HCT116 (cell line): ENCODE measurements around the gene COL18A1.

Experiments
- CEBPB ChIP-seq: IDR thresholded peaks from 2 replicates; pipeline ENCODE4 v1.6.1; 2012; ENCODE audit warnings: low read depth
- EZH2 ChIP-seq: fragments of 200-600 bp; sonication (generic); IDR thresholded peaks from 2 replicates; pipeline ENCODE4 v1.6.1; 2017; ENCODE audit warnings: antibody characterized with exemption, mixed run types
- EZH2phosphoT487 ChIP-seq: fragments of 200-600 bp; IDR thresholded peaks from 2 replicates; pipeline ENCODE4 v1.6.1; 2018; ENCODE audit warnings: antibody characterized with exemption, borderline replicate concordance
- JUND ChIP-seq: IDR thresholded peaks from 2 replicates; pipeline ENCODE4 v1.6.1; 2012
- POLR2A ChIP-seq: IDR thresholded peaks from 2 replicates; pipeline ENCODE4 v1.7.0; 2011; ENCODE audit warnings: borderline replicate concordance; ENCODE audit not compliant: insufficient read depth, insufficient read length; ENCODE audit errors: extremely low read depth
- POLR2AphosphoS5 ChIP-seq: IDR thresholded peaks from 2 replicates; pipeline ENCODE4 v1.6.1; 2011; ENCODE audit warnings: mild to moderate bottlenecking, low read depth, low read length, moderate library complexity
- RAD21 ChIP-seq: IDR thresholded peaks from 2 replicates; pipeline ENCODE4 v1.6.1; 2012; ENCODE audit warnings: low read depth, mild to moderate bottlenecking
- SIN3A ChIP-seq: IDR thresholded peaks from 2 replicates; pipeline ENCODE4 v1.6.1; 2012; ENCODE audit warnings: low read depth
- TCF7L2 ChIP-seq: IDR thresholded peaks from 2 replicates; pipeline ENCODE4 v1.7.0; 2011; ENCODE audit warnings: borderline replicate concordance, inconsistent platforms; ENCODE audit not compliant: insufficient read depth, insufficient read length; ENCODE audit errors: extremely low read depth
- TF ChIP-seq, protein P1 (sequence below): IDR thresholded peaks from 2 replicates; pipeline ENCODE4 v1.6.1; 2012
- TF ChIP-seq, protein P2 (sequence below), 3 experiments: fragments of 200-600 bp in 1 of 3; sonication (generic) in 1 of 3; IDR thresholded peaks in 2 of 3; conservative IDR thresholded peaks in 1 of 3; 2 replicates each; pipeline ENCODE4 v1.5.1; 2012 to 2017; ENCODE audit warnings: low read depth in 2 of 3, low read length in 2 of 3, antibody characterized with exemption in 1 of 3, borderline replicate concordance in 1 of 3, control low read depth in 1 of 3, mild to moderate bottlenecking in 1 of 3, mixed read lengths in 1 of 3, mixed run types in 1 of 3, moderate library complexity in 1 of 3; ENCODE audit not compliant: insufficient read depth in 1 of 3

DNA sequence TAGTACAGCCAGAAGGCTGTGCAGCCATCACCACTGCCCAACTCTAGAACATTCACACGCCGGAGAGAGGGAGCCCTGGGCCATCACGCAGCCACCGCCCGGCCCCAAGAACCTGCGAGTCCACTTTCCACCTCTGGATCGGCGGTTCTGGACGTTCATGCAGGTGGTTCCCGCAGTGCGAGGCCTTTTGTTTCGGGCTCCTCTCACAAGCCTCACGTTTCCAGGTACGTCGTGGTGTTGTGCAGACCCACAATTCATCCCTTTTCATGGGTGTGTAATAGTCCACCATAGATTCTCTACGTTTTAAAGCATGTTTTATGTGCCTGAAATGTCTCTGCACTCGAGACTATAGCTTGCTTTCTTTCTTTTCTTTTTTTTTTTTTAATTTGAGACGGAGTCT lies 23.6 kb downstream of the COL18A1 start:
- TF ChIP-seq EZH2: no peak
- TF ChIP-seq, protein P1, sequence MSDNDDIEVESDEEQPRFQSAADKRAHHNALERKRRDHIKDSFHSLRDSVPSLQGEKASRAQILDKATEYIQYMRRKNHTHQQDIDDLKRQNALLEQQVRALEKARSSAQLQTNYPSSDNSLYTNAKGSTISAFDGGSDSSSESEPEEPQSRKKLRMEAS: no peak
- no peak for TF ChIP-seq EZH2phosphoT487
- no peak for TF ChIP-seq POLR2AphosphoS5
- TF ChIP-seq, protein P2, sequence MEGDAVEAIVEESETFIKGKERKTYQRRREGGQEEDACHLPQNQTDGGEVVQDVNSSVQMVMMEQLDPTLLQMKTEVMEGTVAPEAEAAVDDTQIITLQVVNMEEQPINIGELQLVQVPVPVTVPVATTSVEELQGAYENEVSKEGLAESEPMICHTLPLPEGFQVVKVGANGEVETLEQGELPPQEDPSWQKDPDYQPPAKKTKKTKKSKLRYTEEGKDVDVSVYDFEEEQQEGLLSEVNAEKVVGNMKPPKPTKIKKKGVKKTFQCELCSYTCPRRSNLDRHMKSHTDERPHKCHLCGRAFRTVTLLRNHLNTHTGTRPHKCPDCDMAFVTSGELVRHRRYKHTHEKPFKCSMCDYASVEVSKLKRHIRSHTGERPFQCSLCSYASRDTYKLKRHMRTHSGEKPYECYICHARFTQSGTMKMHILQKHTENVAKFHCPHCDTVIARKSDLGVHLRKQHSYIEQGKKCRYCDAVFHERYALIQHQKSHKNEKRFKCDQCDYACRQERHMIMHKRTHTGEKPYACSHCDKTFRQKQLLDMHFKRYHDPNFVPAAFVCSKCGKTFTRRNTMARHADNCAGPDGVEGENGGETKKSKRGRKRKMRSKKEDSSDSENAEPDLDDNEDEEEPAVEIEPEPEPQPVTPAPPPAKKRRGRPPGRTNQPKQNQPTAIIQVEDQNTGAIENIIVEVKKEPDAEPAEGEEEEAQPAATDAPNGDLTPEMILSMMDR (IDR thresholded peaks at IDR 0.05 in 2 of 3, conservative IDR thresholded peaks at IDR 0.05 in 1 of 3; ENCODE audit: borderline replicate concordance in 1 of 3, insufficient read depth in 1 of 3, low read depth in 2 of 3, low read length in 2 of 3): no peak
- no peak for TF ChIP-seq RAD21
- TF ChIP-seq JUND: no peak
- no peak for TF ChIP-seq SIN3A
- TF ChIP-seq POLR2A: no peak
- TF ChIP-seq CEBPB: no peak
- TF ChIP-seq TCF7L2: no peak
